CD14-positive monocyte (primary cell): Measurements from ENCODE around the gene KIAA0586. TPM values are rescaled to one million over a fixed set of nuclear protein-coding genes. Genes with fewer than 3 reads are reported as not detected.

ENCODE experiments used
- DNase-seq, 3 donors: peaks; one replicate each; pipeline ENCODE4 v3.0.0-alpha.2; 2011 to 2022
- H2AFZ ChIP-seq: 2 replicates; pipeline ENCODE4 v1.6.0; 2012; ENCODE audit warnings: mild to moderate bottlenecking, low read depth, low read length, inconsistent platforms; ENCODE audit not compliant: insufficient read depth, poor library complexity, severe bottlenecking
- H3K27ac ChIP-seq, 2 donors: 1 replicate in 1 of 2; 2 replicates in 1 of 2; pipeline ENCODE4 v1.5.1; 2012 to 2013; ENCODE audit warnings: low read length in 2 of 2, control low read depth in 1 of 2, inconsistent platforms in 1 of 2, low read depth in 1 of 2, mild to moderate bottlenecking in 1 of 2
- H3K27me3 ChIP-seq, 2 donors: one replicate each; pipeline versions ENCODE4 v1.6.0 to v1.6.1; 2011 to 2013; ENCODE audit warnings: low read length in 2 of 2; ENCODE audit not compliant: control insufficient read depth in 2 of 2, insufficient read depth in 2 of 2
- H3K36me3 ChIP-seq, 2 donors: replicated peaks in 1 of 2; 1 replicate in 1 of 2; 2 replicates in 1 of 2; pipeline versions ENCODE4 v1.5.1 to v1.6.1; 2012 to 2013; ENCODE audit warnings: low read length in 2 of 2, control low read depth in 1 of 2, inconsistent platforms in 1 of 2, mild to moderate bottlenecking in 1 of 2; ENCODE audit not compliant: insufficient read depth in 2 of 2, control insufficient read depth in 1 of 2
- H3K4me1 ChIP-seq, 2 donors: 1 replicate in 1 of 2; 2 replicates in 1 of 2; pipeline versions ENCODE4 v1.5.1 to v1.6.1; 2012 to 2013; ENCODE audit warnings: low read length in 2 of 2, control low read depth in 1 of 2, inconsistent platforms in 1 of 2, mild to moderate bottlenecking in 1 of 2, moderate library complexity in 1 of 2; ENCODE audit not compliant: insufficient read depth in 2 of 2, control insufficient read depth in 1 of 2
- H3K4me2 ChIP-seq: replicated peaks from 2 replicates; pipeline ENCODE3; 2012; ENCODE audit warnings: low read length, moderate library complexity, mild to moderate bottlenecking; ENCODE audit not compliant: poor library complexity, severe bottlenecking; ENCODE audit errors: extremely low read depth
- H3K4me3 ChIP-seq, 3 experiments: fragments of 200-600 bp in 1 of 3; sonication (generic) in 1 of 3; replicated peaks in 1 of 3; 1 replicate in 2 of 3; 2 replicates in 1 of 3; pipeline ENCODE4 v1.5.1; 2011 to 2013; ENCODE audit warnings: low read length in 3 of 3, mild to moderate bottlenecking in 3 of 3, control low read depth in 2 of 3, low read depth in 2 of 3, inconsistent platforms in 1 of 3, moderate library complexity in 1 of 3
- H3K79me2 ChIP-seq: 2 replicates; pipeline ENCODE4 v1.6.0; 2012; ENCODE audit warnings: mild to moderate bottlenecking, control low read depth, inconsistent platforms, low read length, moderate library complexity; ENCODE audit not compliant: insufficient read depth
- H3K9ac ChIP-seq: 2 replicates; pipeline ENCODE4 v1.6.0; 2017; ENCODE audit warnings: low read length, mild to moderate bottlenecking; ENCODE audit not compliant: insufficient read depth, poor library complexity, severe bottlenecking
- H3K9me3 ChIP-seq, 2 donors: replicated peaks in 1 of 2; 1 replicate in 1 of 2; 2 replicates in 1 of 2; pipeline versions ENCODE4 v1.5.1 to v1.6.1; 2012 to 2013; ENCODE audit warnings: low read length in 2 of 2, control low read depth in 1 of 2; ENCODE audit not compliant: control insufficient read depth in 1 of 2, insufficient read depth in 1 of 2
- H4K20me1 ChIP-seq: 2 replicates; pipeline ENCODE4 v1.6.0; 2012; ENCODE audit warnings: mild to moderate bottlenecking, low read length, control low read depth, moderate library complexity; ENCODE audit not compliant: insufficient read depth
- H3K27ac Mint-ChIP-seq, 7 donors: one replicate each; pipeline ENCODE4 v1.8.0; 2020; ENCODE audit warnings: mild to moderate bottlenecking in 7 of 7, mixed read lengths in 7 of 7, moderate library complexity in 6 of 7, inconsistent platforms in 2 of 7
- H3K27me3 Mint-ChIP-seq, 3 donors: one replicate each; pipeline ENCODE4 v1.8.0; 2021 to 2022; ENCODE audit warnings: low read depth in 3 of 3, mild to moderate bottlenecking in 3 of 3, mixed read lengths in 3 of 3, moderate library complexity in 3 of 3, inconsistent platforms in 1 of 3
- H3K36me3 Mint-ChIP-seq, 2 donors: one replicate each; pipeline ENCODE4 v1.8.0; 2020; ENCODE audit warnings: mixed read lengths in 2 of 2, inconsistent platforms in 1 of 2, mild to moderate bottlenecking in 1 of 2
- H3K4me1 Mint-ChIP-seq: one replicate; pipeline ENCODE4 v1.8.0; 2020; ENCODE audit warnings: mild to moderate bottlenecking, mixed read lengths
- H3K4me3 Mint-ChIP-seq, 2 donors: one replicate each; pipeline ENCODE4 v1.8.0; 2020; ENCODE audit warnings: mild to moderate bottlenecking in 2 of 2, mixed read lengths in 2 of 2, moderate library complexity in 1 of 2
- H3K9me3 Mint-ChIP-seq, 7 donors: one replicate each; pipeline ENCODE4 v1.8.0; 2020 to 2022; ENCODE audit warnings: mixed read lengths in 7 of 7, mild to moderate bottlenecking in 6 of 7, moderate library complexity in 6 of 7, inconsistent platforms in 2 of 7
- WGBS: methylation state at CpG from one replicate; pipeline ENCODE4 v1.1.5; 2013; ENCODE audit warnings: missing lambda C conversion rate; ENCODE audit not compliant: insufficient coverage; 5-methylcytosine and 5-hydroxymethylcytosine counted together
- intact Hi-C, 2 donors: fragments of 100-400 bp; cut with micrococcal nuclease; formaldehyde crosslinking; loops; one replicate each; pipeline versions ENCODE4 v1.15.0 to v1.15.1; 2023
- polyA plus RNA-seq, 3 donors: library from polyadenylated mRNA; depleted of rRNA in 1 of 3; unstranded in 2 of 3; stranded (reverse) in 1 of 3; fragments of 300-500 nt in 2 of 3; fragments of >200 nt in 1 of 3; fragmentation: Illumina TruSeq in 2 of 3; gene quantifications; 1 replicate in 2 of 3; 2 replicates in 1 of 3; pipeline ENCODE4 v1.2.3, GENCODE V29; 2012 to 2021
- TF ChIP-seq, protein P1 (sequence below): fragments of 200-600 bp; IDR thresholded peaks from one replicate; pipeline ENCODE4 v1.8.0; 2022; ENCODE audit warnings: antibody characterized with exemption, mild to moderate bottlenecking

The KIAA0586 gene
- polyA plus RNA-seq, 3 donors: 3.4 to 7.5 (median 4.4) TPM

DNA sequence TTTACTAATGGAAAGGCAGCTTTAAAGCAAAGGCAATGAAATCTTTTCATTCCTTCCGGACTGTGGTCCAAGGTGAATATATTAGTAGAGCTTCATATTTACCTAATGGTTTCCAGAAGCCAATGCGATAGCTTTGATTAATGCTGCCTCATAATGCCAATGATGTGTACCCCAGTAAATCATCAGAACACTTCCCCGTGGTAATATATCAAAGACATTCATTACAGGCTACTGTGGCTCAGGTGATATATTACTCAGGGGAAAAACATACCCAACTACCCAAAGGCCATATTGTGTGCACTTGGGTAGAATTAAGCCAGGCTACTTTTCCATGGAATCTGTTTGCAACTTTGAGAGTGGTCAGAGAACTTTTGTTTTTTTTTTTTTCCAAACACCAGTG is 140.8 kb downstream of the KIAA0586 start:
- intact Hi-C loops: no loop called here
- no CpG with 5 or more reads among the region's 3 CpGs for WGBS
- H3K9me3 Mint-ChIP-seq: no peaks in the 10 kb centered on the region

DNA sequence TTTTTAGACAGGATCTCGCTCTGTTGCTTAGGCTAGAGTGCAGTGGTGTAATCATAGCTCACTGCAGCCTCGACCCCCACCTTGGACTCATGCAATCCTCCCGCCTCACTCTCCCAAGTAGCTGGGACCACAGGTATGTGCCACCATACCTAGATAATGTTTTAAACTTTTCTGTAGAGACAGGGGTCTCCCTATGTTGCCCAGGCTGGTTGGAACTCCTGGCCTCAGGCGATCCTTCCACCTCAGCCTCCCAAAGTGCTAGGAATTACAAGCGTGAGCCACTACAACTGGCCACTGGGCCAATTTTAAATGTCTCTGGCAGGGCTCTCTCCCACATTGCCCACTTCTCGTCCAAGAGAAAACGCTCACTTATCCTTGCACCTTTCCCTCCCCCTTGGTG is 143.7 kb downstream of the KIAA0586 start:
- WGBS: 92% methylated on average over 2 of the region's 7 CpGs
- Mint-ChIP-seq H3K27ac (no peak overlapping the region), H3K27me3 (peaks cover 0 to 6% (median 3%) of the 10 kb centered on the region in 3 donors)

More for the DNA sequence above, 140.8 kb downstream of the KIAA0586 start:
- H3K9me3 ChIP-seq: no peaks in the 10 kb centered on the region
- no peak overlapping the region for H3K4me2 ChIP-seq
- no peak overlapping the region for H3K27ac Mint-ChIP-seq
- no peak overlapping the region for H2AFZ ChIP-seq
- H3K9ac ChIP-seq: no peak overlapping the region
- no peaks in the 10 kb centered on the region for H3K27me3 ChIP-seq
- no peak for DNase-seq
- H4K20me1 ChIP-seq: no peaks in the 10 kb centered on the region
- H3K27ac ChIP-seq: no peak overlapping the region
- TF ChIP-seq, protein P1, sequence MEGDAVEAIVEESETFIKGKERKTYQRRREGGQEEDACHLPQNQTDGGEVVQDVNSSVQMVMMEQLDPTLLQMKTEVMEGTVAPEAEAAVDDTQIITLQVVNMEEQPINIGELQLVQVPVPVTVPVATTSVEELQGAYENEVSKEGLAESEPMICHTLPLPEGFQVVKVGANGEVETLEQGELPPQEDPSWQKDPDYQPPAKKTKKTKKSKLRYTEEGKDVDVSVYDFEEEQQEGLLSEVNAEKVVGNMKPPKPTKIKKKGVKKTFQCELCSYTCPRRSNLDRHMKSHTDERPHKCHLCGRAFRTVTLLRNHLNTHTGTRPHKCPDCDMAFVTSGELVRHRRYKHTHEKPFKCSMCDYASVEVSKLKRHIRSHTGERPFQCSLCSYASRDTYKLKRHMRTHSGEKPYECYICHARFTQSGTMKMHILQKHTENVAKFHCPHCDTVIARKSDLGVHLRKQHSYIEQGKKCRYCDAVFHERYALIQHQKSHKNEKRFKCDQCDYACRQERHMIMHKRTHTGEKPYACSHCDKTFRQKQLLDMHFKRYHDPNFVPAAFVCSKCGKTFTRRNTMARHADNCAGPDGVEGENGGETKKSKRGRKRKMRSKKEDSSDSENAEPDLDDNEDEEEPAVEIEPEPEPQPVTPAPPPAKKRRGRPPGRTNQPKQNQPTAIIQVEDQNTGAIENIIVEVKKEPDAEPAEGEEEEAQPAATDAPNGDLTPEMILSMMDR: no peak
- H3K4me3 Mint-ChIP-seq: no peak overlapping the region
- no peaks in the 10 kb centered on the region for H3K36me3 Mint-ChIP-seq
- H3K36me3 ChIP-seq: no peaks in the 10 kb centered on the region
- H3K79me2 ChIP-seq: no peaks in the 10 kb centered on the region
- H3K4me1 Mint-ChIP-seq: peaks cover 4% of the 10 kb centered on the region
- no peak overlapping the region for H3K4me3 ChIP-seq
- H3K4me1 ChIP-seq: no peaks in the 10 kb centered on the region
- peaks cover 0 to 2% (median 0%) of the 10 kb centered on the region in 3 donors for H3K27me3 Mint-ChIP-seq

More for the DNA sequence above, 143.7 kb downstream of the KIAA0586 start:
- no peaks in the 10 kb centered on the region for H3K27me3 ChIP-seq
- no peaks in the 10 kb centered on the region for H3K79me2 ChIP-seq
- H3K9me3 ChIP-seq: no peaks in the 10 kb centered on the region
- no peak overlapping the region for H2AFZ ChIP-seq
- intact Hi-C loops: no loop called here
- no peak overlapping the region for H3K4me2 ChIP-seq
- H3K36me3 ChIP-seq: no peaks in the 10 kb centered on the region
- H3K4me1 Mint-ChIP-seq: peaks cover 4% of the 10 kb centered on the region
- no peak for DNase-seq
- TF ChIP-seq, protein P1: no peak
- no peaks in the 10 kb centered on the region for H3K4me1 ChIP-seq
- no peaks in the 10 kb centered on the region for H3K9me3 Mint-ChIP-seq
- H3K4me3 ChIP-seq: no peak overlapping the region
- H3K36me3 Mint-ChIP-seq: no peaks in the 10 kb centered on the region
- H3K9ac ChIP-seq: no peak overlapping the region
- H4K20me1 ChIP-seq: no peaks in the 10 kb centered on the region
- H3K4me3 Mint-ChIP-seq: no peak overlapping the region
- no peak overlapping the region for H3K27ac ChIP-seq
